Measurements from ENCODE around the gene TMPRSS13.

The TMPRSS13 gene

GRCh38 chr11:117905524-117905923, 23.7 kb downstream of the TMPRSS13 start:
- Histone ChIP-seq H3K4me1 (ENCODE audit: control insufficient read depth, insufficient read depth, low read length) (no peaks in the 10 kb centered on the region), H3K4me3 (ENCODE audit: low read depth, low read length) (no peak overlapping the region), H3K27ac (ENCODE audit: extremely low read depth, low read depth, low read length) (no peak overlapping the region), H3K36me3 (ENCODE audit: control insufficient read depth in 2 of 2, insufficient read depth in 1 of 2, low read length in 2 of 2) (no peaks in the 10 kb centered on the region), H3K9me3 (ENCODE audit: control insufficient read depth, insufficient read depth, low read depth, low read length) (no peaks in the 10 kb centered on the region)
- POLR2A ChIA-PET, result no interaction called here
- CTCF ChIA-PET, result interaction anchor here (0.6 to 1.7 kb wide), 7 partner anchors 14 to 83 kb away, joined by 3 to 20 read pairs (median 4); no protein-coding TSS in a partner anchor
- no peak for TF ChIP-seq ZSCAN5A (tag by site-specific recombination; IDR thresholded peaks at IDR 0.05)
- TF ChIP-seq ZFP37 (tag by site-specific recombination; IDR thresholded peaks at IDR 0.05), result no peak
- no peak for TF ChIP-seq ZNF280C (tag by site-specific recombination; IDR thresholded peaks at IDR 0.05)
- no peak for TF ChIP-seq ZNF548 (tag by site-specific recombination; IDR thresholded peaks at IDR 0.05)

- no peak overlapping the region for H3K4me3 ChIP-seq (ENCODE audit: low read depth, low read length)
- POLR2A ChIA-PET, result interaction anchor here (0.6 kb wide), 1 partner anchor 18 kb away, joined by 3 read pairs; no protein-coding TSS in a partner anchor
- CTCF ChIA-PET, result interaction anchor here (0.5 to 1.7 kb wide), 9 partner anchors 9 to 150 kb away, joined by 3 to 20 read pairs (median 5); no protein-coding TSS in a partner anchor
- TF ChIP-seq GLIS1 (tag by site-specific recombination; IDR thresholded peaks at IDR 0.05), result no peak
- TF ChIP-seq ZNF18 (tag by site-specific recombination; IDR thresholded peaks at IDR 0.05), result no peak
- TF ChIP-seq ZNF366 (tag by site-specific recombination; conservative IDR thresholded peaks at IDR 0.05), result no peak
- H3K4me1 ChIP-seq (ENCODE audit: control insufficient read depth, insufficient read depth, low read length), result no peaks in the 10 kb centered on the region
- H3K9me3 ChIP-seq (ENCODE audit: control insufficient read depth, insufficient read depth, low read depth, low read length), result no peaks in the 10 kb centered on the region
- H3K27ac ChIP-seq (ENCODE audit: extremely low read depth, low read depth, low read length), result no peak overlapping the region
- no peaks in the 10 kb centered on the region for H3K36me3 ChIP-seq (ENCODE audit: control insufficient read depth in 2 of 2, insufficient read depth in 1 of 2, low read length in 2 of 2)
These were observed 25.5 kb downstream of the TMPRSS13 start for GRCh38 chr11:117903505-117904382.

- CTCF ChIA-PET, result interaction anchor here (0.7 to 1.2 kb wide), 4 partner anchors 25 to 94 kb away, joined by 3 to 4 read pairs (median 4); no protein-coding TSS in a partner anchor
- no peaks in the 10 kb centered on the region for H3K9me3 ChIP-seq (ENCODE audit: control insufficient read depth, insufficient read depth, low read depth, low read length)
- TF ChIP-seq PRDM4 (tag by site-specific recombination; IDR thresholded peaks at IDR 0.05) (no peak), ZNF768 (tag by site-specific recombination; IDR thresholded peaks at IDR 0.05) (no peak), ZNF664 (tag by site-specific recombination; IDR thresholded peaks at IDR 0.05) (no peak)
- no peaks in the 10 kb centered on the region for H3K36me3 ChIP-seq (ENCODE audit: control insufficient read depth in 2 of 2, insufficient read depth in 1 of 2, low read length in 2 of 2)
- H3K4me1 ChIP-seq (ENCODE audit: control insufficient read depth, insufficient read depth, low read length), result no peaks in the 10 kb centered on the region
- POLR2A ChIA-PET, result no interaction called here
- no peak overlapping the region for H3K4me3 ChIP-seq (ENCODE audit: low read depth, low read length)
- no peak overlapping the region for H3K27ac ChIP-seq (ENCODE audit: extremely low read depth, low read depth, low read length)
These were observed 27.0 kb downstream of the TMPRSS13 start for GRCh38 chr11:117902001-117902845.

Measured in HEK293 (cell line).